IPS-20b (cell line): ENCODE data around the gene CALN1.
"Not testable (repeated sequence)": the region's sequence is repeated elsewhere in the genome, so short reads cannot be mapped to it uniquely, and the experiment has no call there.

ENCODE experiments used
- H3K27ac ChIP-seq: one replicate; pipeline ENCODE4 v1.5.1; 2013; ENCODE audit warnings: low read length
- H3K27me3 ChIP-seq: 2 replicates; pipeline ENCODE4 v1.6.1; 2013; ENCODE audit warnings: mild to moderate bottlenecking, low read length, inconsistent platforms; ENCODE audit not compliant: insufficient read depth
- H3K36me3 ChIP-seq: 2 replicates; pipeline ENCODE4 v1.6.1; 2013; ENCODE audit warnings: low read depth, mild to moderate bottlenecking, inconsistent platforms, low read length, moderate library complexity; ENCODE audit not compliant: insufficient read depth
- H3K4me1 ChIP-seq: 2 replicates; pipeline ENCODE4 v1.6.1; 2013; ENCODE audit warnings: mild to moderate bottlenecking, control low read depth, inconsistent platforms, low read length, moderate library complexity; ENCODE audit not compliant: insufficient read depth
- H3K4me3 ChIP-seq: 2 replicates; pipeline ENCODE4 v1.5.1; 2013; ENCODE audit warnings: mild to moderate bottlenecking, low read length, inconsistent platforms
- H3K9ac ChIP-seq: 2 replicates; pipeline ENCODE4 v1.6.1; 2013; ENCODE audit warnings: low read depth, mild to moderate bottlenecking, inconsistent platforms, low read length, moderate library complexity
- H3K9me3 ChIP-seq: 2 replicates; pipeline ENCODE4 v1.6.1; 2013; ENCODE audit warnings: mild to moderate bottlenecking, low read depth, low read length, inconsistent platforms; ENCODE audit not compliant: insufficient read depth

Gene CALN1

DNA sequence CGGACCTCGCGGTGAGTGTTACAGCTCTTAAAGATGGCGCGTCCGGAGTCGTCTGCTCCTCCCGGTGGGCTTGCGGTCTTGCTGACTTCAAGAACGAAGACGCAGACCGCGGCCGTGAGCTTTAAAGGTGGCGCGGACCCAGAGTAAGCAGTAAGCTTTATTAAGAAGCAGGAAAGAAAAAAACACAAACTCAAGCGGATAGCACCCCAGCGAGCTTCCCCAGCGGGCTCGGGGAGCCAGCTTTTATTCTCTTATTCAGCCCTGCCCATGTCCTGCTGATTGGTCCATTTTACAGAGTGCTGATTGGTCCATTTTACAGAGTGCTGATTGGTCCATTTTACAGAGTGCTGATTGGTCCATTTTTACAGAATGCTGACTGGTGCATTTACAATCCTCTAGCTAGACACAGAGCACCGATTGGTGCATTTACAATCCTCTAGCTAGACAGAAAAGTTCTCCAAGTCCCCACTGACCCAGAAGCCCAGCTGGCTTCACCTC, at the start of gene CALN1:
Gene CALN1 (minus strand): TSS at position 218 of the 498 bp plus-strand sequence.
- H3K27ac ChIP-seq, H3K9me3 ChIP-seq, H3K9ac ChIP-seq, H3K4me3 ChIP-seq, H3K36me3 ChIP-seq, H3K4me1 ChIP-seq, H3K27me3 ChIP-seq: not testable (repeated sequence)

DNA sequence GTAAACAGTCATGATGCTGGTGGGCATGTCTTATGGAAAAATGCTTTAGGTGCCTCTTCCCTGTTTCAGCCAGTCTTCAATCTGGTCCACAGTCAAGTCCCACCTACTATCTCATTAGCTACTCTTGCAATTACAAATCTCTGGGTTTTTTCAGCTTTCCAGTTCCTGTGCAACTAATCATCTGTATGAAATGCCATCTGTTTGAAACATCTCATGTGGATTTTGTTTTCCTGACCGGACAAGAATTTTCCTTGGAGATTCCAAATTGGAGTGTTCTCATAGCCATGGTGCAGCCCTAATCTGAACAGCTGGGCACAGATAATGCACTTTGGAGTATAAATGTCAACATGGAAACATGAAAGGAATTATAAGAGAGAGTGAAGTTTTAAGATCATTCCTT, 41.3 kb upstream of the CALN1 start:
- Histone ChIP-seq H3K27ac (no peak overlapping the region), H3K36me3 (no peaks in the 10 kb centered on the region), H3K9me3 (no peaks in the 10 kb centered on the region), H3K9ac (no peak overlapping the region), H3K4me3 (no peak overlapping the region), H3K27me3 (no peaks in the 10 kb centered on the region), H3K4me1 (no peaks in the 10 kb centered on the region)

DNA sequence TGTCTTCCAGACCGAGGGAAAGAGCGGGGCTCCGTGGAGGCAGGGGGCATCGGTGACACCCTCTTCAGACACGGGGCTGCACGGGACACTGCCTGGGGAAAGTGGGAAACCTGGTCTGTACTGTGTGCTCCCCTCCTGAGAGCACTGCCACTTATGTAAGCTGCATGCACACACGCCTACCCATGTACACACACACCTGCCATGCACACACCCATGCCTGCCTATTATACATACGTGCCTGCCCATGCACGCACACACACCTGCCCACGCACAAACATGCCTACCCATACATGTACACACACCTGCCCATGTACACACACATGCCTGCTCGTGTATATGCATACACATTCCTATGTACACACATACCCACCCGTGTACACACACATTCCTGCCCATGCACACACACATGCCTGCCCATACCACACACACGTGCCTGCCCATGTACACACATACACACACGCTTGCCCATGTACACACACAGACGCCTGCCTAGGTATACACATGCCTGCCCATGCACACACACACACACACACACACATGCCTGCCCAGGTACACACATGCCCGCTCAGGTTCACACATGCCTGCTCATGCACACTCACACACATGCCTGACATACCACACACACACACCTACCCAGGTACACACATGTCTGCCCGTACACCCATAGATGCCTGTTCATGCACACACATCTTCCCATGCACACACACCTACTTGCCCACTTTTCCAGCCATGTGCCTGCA, 35.5 kb upstream of the CALN1 start:
- Histone ChIP-seq H3K27me3 (no peaks in the 10 kb centered on the region; the same call in 1 of the 2 replicates), H3K9me3 (no peaks in the 10 kb centered on the region), H3K4me3 (no peak overlapping the region), H3K4me1 (0 out of 2 replicates have a peak, but pooled peaks cover 6% of the 10 kb centered on the region), H3K36me3 (no peaks in the 10 kb centered on the region), H3K9ac (no peak overlapping the region), H3K27ac (no peak overlapping the region)

DNA sequence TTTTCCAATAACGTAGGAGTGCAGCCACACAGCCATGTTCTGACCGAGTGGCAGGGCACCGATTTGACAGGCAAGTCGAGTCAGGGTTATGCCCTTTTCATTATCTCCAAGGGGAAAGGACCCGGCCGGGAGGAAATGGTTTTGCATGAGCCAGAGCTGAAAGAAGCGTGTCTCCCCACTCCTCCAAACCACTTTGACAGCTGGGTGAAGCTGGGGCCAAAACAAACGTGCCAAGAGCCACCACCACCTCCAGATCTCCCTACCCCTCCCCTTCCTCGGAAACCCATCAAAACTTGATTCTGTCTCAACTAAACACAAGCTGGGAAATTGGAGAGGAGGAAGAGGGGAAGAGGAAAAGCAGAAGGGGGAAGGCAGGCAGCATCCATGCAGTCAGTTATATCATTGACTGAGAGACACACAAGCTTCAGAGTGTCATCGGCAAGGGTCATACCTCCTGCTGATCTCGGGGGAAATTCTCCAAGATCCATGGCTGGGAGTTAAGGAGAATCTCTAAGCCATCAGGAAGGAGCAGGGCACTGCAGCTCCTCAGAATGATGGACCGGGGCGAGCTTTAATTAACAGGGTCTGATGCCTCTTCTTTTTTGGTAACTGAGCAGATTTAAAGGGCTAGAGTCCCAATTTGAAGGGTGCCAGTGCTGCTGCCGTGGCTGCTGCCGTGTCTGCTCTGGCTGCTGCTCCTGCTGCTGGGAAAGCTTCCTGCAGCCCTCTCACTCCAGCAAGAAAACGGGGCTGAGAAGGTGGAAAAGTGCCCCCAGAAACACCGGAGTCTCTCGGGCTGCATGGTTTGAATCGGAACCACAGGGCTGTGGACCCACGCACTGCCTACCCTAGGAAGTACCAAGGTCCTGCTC, 34.7 kb upstream of the CALN1 start:
- no peak overlapping the region for H3K4me3 ChIP-seq
- H3K27me3 ChIP-seq: no peaks in the 10 kb centered on the region; the same call in 1 of the 2 replicates

DNA sequence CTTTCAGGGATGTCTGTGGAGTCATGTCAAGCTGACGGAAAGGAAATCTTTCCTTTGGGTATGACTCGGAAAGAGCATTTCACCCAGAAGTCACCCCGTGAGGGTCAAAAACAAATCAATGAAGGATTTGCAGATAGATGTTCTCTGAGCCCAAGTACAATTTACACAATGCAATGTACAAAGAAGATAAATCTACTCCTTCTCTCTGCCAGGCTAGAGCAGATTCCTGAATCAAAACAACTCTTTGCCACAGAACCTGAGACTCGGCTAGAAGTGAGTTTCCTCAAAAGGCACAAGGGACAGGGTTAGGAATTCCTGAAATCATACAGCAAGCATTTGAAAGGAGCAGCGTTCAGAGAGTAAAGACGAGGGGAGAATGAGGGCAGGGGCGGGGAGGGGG, 34.0 kb upstream of the CALN1 start:
- Histone ChIP-seq H3K36me3 (no peaks in the 10 kb centered on the region), H3K27me3 (no peaks in the 10 kb centered on the region; the same call in 1 of the 2 replicates), H3K9me3 (no peaks in the 10 kb centered on the region), H3K4me1 (0 out of 2 replicates have a peak, but pooled peaks cover 6% of the 10 kb centered on the region), H3K27ac (no peak overlapping the region), H3K4me3 (no peak overlapping the region), H3K9ac (no peak overlapping the region)

More for the DNA sequence above, 34.7 kb upstream of the CALN1 start:
- Histone ChIP-seq H3K4me1 (0 out of 2 replicates have a peak, but pooled peaks cover 6% of the 10 kb centered on the region), H3K27ac (no peak overlapping the region), H3K9me3 (no peaks in the 10 kb centered on the region), H3K9ac (no peak overlapping the region), H3K36me3 (no peaks in the 10 kb centered on the region)

DNA sequence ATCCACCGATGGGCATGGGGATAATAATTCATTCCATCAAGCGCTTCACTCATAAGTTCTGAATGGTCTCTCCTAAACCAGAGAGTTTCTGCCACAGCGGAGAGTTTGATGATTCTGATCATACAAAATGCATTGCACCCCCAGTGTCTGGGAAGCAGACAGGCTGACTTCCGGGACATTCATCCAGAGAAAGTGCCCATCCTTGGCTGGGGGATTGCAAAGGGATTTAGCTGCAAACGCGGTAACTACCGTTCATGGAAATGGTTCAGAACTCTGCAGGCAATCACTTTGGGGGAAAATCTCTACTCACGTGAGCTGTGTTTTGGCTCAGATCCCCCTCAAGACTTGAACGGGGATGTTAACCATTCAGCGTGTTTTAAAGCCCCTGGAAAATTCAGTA, 33.4 kb upstream of the CALN1 start:
- no peak overlapping the region for H3K27ac ChIP-seq
- H3K36me3 ChIP-seq: no peaks in the 10 kb centered on the region
- H3K4me3 ChIP-seq: no peak overlapping the region
- no peaks in the 10 kb centered on the region for H3K9me3 ChIP-seq
- 0 out of 2 replicates have a peak, but pooled peaks cover 6% of the 10 kb centered on the region for H3K4me1 ChIP-seq
- H3K27me3 ChIP-seq: no peaks in the 10 kb centered on the region; the same call in 1 of the 2 replicates
- H3K9ac ChIP-seq: no peak overlapping the region

DNA sequence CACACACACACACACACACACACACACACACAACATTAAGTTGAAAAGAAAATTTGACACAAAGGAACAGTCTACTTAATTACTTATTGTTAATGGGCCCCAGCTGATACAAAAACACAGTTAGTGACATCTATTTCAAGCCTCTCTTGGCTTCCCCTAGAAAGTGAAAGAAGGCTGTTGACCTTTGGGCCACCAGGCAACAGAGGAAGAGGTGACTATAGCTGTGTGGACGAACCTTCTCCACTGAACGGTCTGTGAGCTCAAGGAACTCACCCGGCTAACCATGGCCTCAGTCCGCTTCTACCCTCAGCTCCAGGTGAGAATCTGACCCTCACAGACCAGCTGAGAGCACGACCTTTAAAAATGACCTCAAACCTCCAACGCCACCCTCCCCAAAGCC, 32.9 kb upstream of the CALN1 start:
- Histone ChIP-seq H3K36me3 (no peaks in the 10 kb centered on the region), H3K27me3 (no peaks in the 10 kb centered on the region; the same call in 1 of the 2 replicates), H3K9me3 (no peaks in the 10 kb centered on the region)

DNA sequence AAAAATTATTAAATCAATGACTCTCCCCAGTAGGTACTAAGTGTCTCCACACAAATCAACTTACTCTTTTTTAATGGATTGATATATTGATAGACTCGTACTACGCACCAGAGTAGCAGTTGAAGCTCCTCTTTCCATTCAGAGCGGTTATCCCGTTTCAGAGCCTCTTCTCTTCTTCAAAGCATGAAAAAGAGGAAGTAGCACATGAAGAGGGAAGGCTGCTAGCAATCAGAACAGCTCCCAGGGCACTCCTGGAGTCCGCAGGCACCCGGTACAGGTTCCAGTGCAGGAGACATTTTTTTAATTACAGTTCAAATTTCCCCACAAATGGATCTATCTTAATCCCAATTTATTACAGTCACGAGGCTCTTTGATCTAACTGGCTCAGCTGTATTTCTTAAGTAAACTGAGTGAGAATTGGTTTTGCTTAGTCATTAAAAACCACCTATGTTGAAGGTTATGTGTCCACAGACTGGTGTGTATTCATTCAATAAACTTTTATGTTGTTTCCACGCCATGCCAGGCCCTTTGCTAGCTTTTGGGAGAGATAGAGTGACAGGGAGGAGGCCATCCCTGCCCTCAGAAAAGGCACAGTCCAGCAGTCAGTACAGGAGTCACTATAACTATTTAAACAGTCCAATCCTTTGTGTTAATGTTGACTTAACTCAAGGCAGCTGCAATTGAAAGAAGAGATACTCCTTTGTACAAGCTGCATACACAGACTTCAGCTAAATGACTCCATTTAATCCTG, 32.1 kb upstream of the CALN1 start:
- H3K4me3 ChIP-seq: no peak overlapping the region
- H3K9ac ChIP-seq: no peak overlapping the region
- H3K36me3 ChIP-seq: no peaks in the 10 kb centered on the region
- H3K27ac ChIP-seq: no peak overlapping the region
- 0 out of 2 replicates have a peak, but pooled peaks cover 6% of the 10 kb centered on the region for H3K4me1 ChIP-seq
- H3K9me3 ChIP-seq: no peaks in the 10 kb centered on the region
- no peaks in the 10 kb centered on the region; the same call in 1 of the 2 replicates for H3K27me3 ChIP-seq

More for the DNA sequence above, 32.9 kb upstream of the CALN1 start:
- no peak overlapping the region for H3K9ac ChIP-seq
- H3K4me3 ChIP-seq: no peak overlapping the region
- 0 out of 2 replicates have a peak, but pooled peaks cover 6% of the 10 kb centered on the region for H3K4me1 ChIP-seq
- H3K27ac ChIP-seq: no peak overlapping the region

DNA sequence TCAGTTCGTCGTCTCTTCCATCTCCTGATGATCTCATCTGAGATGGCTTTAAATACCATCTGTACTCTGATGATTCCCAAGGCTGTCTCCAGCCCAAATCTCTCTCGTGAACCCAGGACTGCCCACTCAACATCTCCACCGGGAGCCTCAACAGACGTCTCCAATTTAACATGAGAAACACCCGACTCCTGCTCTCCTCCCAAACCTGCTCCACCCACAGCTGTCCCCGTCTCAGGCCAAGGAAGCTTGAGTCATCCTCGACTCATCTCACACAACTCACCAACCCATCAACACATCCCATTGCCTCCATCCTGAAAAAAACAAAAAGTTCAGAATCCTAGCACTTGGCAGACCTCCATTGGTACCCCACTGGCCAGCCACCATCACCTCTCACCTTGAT, 29.7 kb upstream of the CALN1 start:
- Histone ChIP-seq H3K4me1 (0 out of 2 replicates have a peak, but pooled peaks cover 2% of the 10 kb centered on the region), H3K27me3 (no peaks in the 10 kb centered on the region), H3K36me3 (no peaks in the 10 kb centered on the region), H3K4me3 (no peak overlapping the region), H3K9ac (no peak overlapping the region), H3K27ac (no peak overlapping the region), H3K9me3 (no peaks in the 10 kb centered on the region)

DNA sequence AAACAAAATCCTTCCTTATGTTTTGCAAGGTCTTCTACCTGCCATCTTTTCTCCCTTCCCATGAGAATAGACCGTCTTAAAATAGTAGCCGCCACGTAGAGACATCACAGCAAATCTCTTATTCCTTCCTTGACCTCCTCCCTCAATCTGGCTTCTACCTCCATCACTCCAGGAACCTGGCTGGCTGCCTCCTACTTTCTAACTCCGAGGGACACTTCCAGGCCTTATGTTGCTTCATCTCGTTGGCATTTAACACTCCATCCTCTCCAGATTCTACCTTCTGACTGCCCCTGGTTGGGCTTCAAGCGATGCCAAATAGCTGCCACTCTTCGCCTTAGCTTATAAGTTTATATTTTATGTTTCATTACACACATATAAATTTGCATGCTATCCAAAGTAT, 26.4 kb upstream of the CALN1 start:
- H3K27ac ChIP-seq: no peak overlapping the region
- H3K4me1 ChIP-seq: no peaks in the 10 kb centered on the region
- H3K4me3 ChIP-seq: no peak overlapping the region
- H3K27me3 ChIP-seq: no peaks in the 10 kb centered on the region
- H3K9ac ChIP-seq: no peak overlapping the region
- no peaks in the 10 kb centered on the region for H3K9me3 ChIP-seq
- H3K36me3 ChIP-seq: no peaks in the 10 kb centered on the region

DNA sequence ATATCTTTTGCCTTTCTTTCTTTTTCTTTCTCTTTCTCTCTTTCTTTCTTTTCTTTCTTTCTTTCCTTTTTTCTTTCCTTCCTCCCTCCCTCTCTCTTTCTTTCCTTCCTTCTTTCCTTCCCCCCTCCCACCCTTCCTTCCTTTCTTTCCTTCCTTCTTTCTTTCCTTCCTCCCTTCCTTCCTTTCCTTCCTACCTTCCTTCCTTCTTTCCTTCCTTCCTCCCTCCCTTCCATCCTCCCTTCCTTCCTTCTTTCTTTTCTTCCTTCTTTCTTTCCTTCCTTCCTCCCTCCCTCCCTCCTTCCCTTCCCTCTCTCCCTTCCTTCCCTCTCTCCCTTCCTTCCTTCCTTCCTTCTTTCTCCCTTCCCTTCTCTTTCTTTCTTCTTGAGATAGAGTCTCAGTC, 25.5 kb upstream of the CALN1 start:
- no peaks in the 10 kb centered on the region for H3K36me3 ChIP-seq
- no peak overlapping the region for H3K4me3 ChIP-seq
- H3K27me3 ChIP-seq: no peaks in the 10 kb centered on the region
- H3K9me3 ChIP-seq: no peaks in the 10 kb centered on the region
- no peaks in the 10 kb centered on the region for H3K4me1 ChIP-seq
- no peak overlapping the region for H3K27ac ChIP-seq
- no peak overlapping the region for H3K9ac ChIP-seq
